Keratinocyte (primary cell): ENCODE data around the gene MYRIP.

ENCODE experiments used
- EZH2 ChIP-seq: IDR thresholded peaks from one replicate; pipeline ENCODE4 v1.6.1; 2012; ENCODE audit warnings: inconsistent platforms, mild to moderate bottlenecking, low read length, moderate library complexity
- TF ChIP-seq, protein P1 (sequence below), 3 experiments: IDR thresholded peaks in 1 of 3; conservative IDR thresholded peaks in 1 of 3; optimal IDR thresholded peaks in 1 of 3; 2 replicates in 2 of 3; 3 replicates in 1 of 3; pipeline versions ENCODE3 to v1.5.1; 2011; ENCODE audit warnings: low read length in 3 of 3, mild to moderate bottlenecking in 3 of 3, moderate library complexity in 2 of 3, control low read depth in 1 of 3, inconsistent platforms in 1 of 3; ENCODE audit not compliant: insufficient read depth in 2 of 3; ENCODE audit errors: extremely low read depth in 1 of 3

DNA sequence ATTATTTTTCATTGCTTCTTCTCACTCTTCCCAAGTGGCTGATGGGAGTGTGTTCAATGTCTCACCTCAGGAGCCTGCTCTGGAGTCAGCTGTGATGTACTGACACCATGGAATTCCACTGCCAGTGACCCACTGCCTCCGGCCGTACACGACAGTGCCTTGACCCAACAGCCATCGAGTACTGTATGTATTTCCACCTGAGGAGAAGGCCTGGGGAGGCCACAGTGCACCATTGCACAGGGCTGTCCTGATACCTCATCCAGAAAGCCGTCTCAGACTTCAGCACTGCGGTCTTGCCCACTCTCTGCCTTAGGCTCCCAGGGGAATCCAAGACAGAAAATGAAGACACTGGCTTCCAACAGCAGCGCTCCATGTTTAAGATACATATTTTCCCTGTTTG, 448.7 kb downstream of the MYRIP start:
- TF ChIP-seq, protein P1, sequence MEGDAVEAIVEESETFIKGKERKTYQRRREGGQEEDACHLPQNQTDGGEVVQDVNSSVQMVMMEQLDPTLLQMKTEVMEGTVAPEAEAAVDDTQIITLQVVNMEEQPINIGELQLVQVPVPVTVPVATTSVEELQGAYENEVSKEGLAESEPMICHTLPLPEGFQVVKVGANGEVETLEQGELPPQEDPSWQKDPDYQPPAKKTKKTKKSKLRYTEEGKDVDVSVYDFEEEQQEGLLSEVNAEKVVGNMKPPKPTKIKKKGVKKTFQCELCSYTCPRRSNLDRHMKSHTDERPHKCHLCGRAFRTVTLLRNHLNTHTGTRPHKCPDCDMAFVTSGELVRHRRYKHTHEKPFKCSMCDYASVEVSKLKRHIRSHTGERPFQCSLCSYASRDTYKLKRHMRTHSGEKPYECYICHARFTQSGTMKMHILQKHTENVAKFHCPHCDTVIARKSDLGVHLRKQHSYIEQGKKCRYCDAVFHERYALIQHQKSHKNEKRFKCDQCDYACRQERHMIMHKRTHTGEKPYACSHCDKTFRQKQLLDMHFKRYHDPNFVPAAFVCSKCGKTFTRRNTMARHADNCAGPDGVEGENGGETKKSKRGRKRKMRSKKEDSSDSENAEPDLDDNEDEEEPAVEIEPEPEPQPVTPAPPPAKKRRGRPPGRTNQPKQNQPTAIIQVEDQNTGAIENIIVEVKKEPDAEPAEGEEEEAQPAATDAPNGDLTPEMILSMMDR (optimal IDR thresholded peaks at IDR 0.05 in 1 of 3, IDR thresholded peaks at IDR 0.05 in 1 of 3, conservative IDR thresholded peaks at IDR 0.05 in 1 of 3; ENCODE audit: extremely low read depth in 1 of 3, insufficient read depth in 2 of 3, low read length in 3 of 3), result no peak
- TF ChIP-seq EZH2, result no peak
